Endothelial cell of umbilical vein (primary cell): ENCODE results near the gene TACC3. TPM values are rescaled to one million over a fixed set of nuclear protein-coding genes. Genes with fewer than 3 reads are reported as not detected.

Experiments used
- BruUV-seq: library from RNA; stranded (reverse); fragments of 400-500 nt; replicated peaks from 2 replicates; lab custom pipeline; 2021; lab: Mats Ljungman, UMichigan
- CTCF ChIA-PET: fragments of 300-600, 350-600 bp; sonication (Branson Sonifier 250); formaldehyde crosslinking; loops from one replicate; lab custom pipeline; 2021; ENCODE audit warnings: antibody characterized with exemption, inconsistent platforms; lab: Charles Lee
- POLR2A ChIA-PET: fragments of 300-600, 350-600 bp; sonication (Branson Sonifier 250); formaldehyde crosslinking; loops from one replicate; lab custom pipeline; 2021; ENCODE audit warnings: antibody characterized with exemption, inconsistent platforms; lab: Charles Lee
- DNase-seq: peaks from one replicate; pipeline ENCODE4 v3.0.0-alpha.2; 2011; ENCODE audit warnings: low read depth, low spot score
- FAIRE-seq: peaks from 2 replicates; lab custom pipeline; 2011; peaks lifted over from hg19 to GRCh38; lab: Jason Lieb, UNC
- H2AFZ ChIP-seq: 2 replicates; pipeline ENCODE4 v1.6.0; 2012; ENCODE audit warnings: low read depth, low read length, control low read depth, inconsistent platforms
- H3K27ac ChIP-seq: 2 replicates; pipeline ENCODE4 v1.5.1; 2011; ENCODE audit warnings: low read depth, mild to moderate bottlenecking, control low read depth, low read length, moderate library complexity; ENCODE audit not compliant: insufficient read depth
- H3K27me3 ChIP-seq, 2 experiments: 2 replicates each; pipeline versions ENCODE4 v1.6.0 to v1.6.1; 2011; ENCODE audit warnings: low read length in 2 of 2, mixed read lengths in 1 of 2; ENCODE audit not compliant: control insufficient read depth in 2 of 2, insufficient read depth in 2 of 2
- H3K36me3 ChIP-seq, 2 experiments: 2 replicates in 1 of 2; 3 replicates in 1 of 2; pipeline ENCODE4 v1.5.1; 2011; ENCODE audit warnings: low read length in 2 of 2, mild to moderate bottlenecking in 1 of 2, moderate library complexity in 1 of 2; ENCODE audit not compliant: control insufficient read depth in 2 of 2, insufficient read depth in 2 of 2; ENCODE audit errors: extremely low read depth in 1 of 2
- H3K4me1 ChIP-seq: 3 replicates; pipeline ENCODE4 v1.5.1; 2011; ENCODE audit warnings: mild to moderate bottlenecking, low read length; ENCODE audit not compliant: control insufficient read depth, insufficient read depth; ENCODE audit errors: extremely low read depth
- H3K4me2 ChIP-seq: 2 replicates; pipeline ENCODE4 v1.6.1; 2011; ENCODE audit warnings: low read length, control low read depth, mixed read lengths; ENCODE audit not compliant: insufficient read depth
- H3K4me3 ChIP-seq, 3 experiments: fragments of 200-600 bp in 1 of 3; sonication (generic), shearing (Covaris generic) in 1 of 3; replicated peaks in 1 of 3; 2 replicates each; pipeline ENCODE4 v1.5.1; 2011 to 2016; ENCODE audit warnings: control low read depth in 3 of 3, low read length in 3 of 3, mild to moderate bottlenecking in 2 of 3, inconsistent platforms in 1 of 3, low read depth in 1 of 3, moderate library complexity in 1 of 3; ENCODE audit not compliant: insufficient read depth in 1 of 3
- H3K79me2 ChIP-seq: 2 replicates; pipeline ENCODE4 v1.6.0; 2012; ENCODE audit warnings: low read length, inconsistent platforms; ENCODE audit not compliant: control insufficient read depth, insufficient read depth
- H3K9ac ChIP-seq: replicated peaks from 2 replicates; pipeline ENCODE3; 2011; ENCODE audit warnings: low read length, control low read depth; ENCODE audit not compliant: insufficient read depth; ENCODE audit errors: extremely low read depth
- H3K9me1 ChIP-seq: replicated peaks from 3 replicates; pipeline ENCODE4 v1.6.0; 2011; ENCODE audit warnings: mild to moderate bottlenecking, low read length; ENCODE audit not compliant: control insufficient read depth, insufficient read depth; ENCODE audit errors: extremely low read depth
- H3K9me3 ChIP-seq: replicated peaks from 2 replicates; pipeline ENCODE4 v1.5.1; 2012; ENCODE audit warnings: low read length, inconsistent platforms; ENCODE audit not compliant: control insufficient read depth, insufficient read depth
- H4K20me1 ChIP-seq: replicated peaks from 2 replicates; pipeline ENCODE3; 2011; ENCODE audit warnings: mild to moderate bottlenecking, low read length; ENCODE audit not compliant: control insufficient read depth, insufficient read depth; ENCODE audit errors: extremely low read depth
- CTCF ChIP-seq, 2 donors: IDR thresholded peaks; 1 replicate in 1 of 2; 2 replicates in 1 of 2; pipeline ENCODE4 v1.5.1; 2011; ENCODE audit warnings: low read length in 2 of 2, mild to moderate bottlenecking in 2 of 2, moderate library complexity in 2 of 2, control low read depth in 1 of 2, inconsistent platforms in 1 of 2, low read depth in 1 of 2; ENCODE audit not compliant: insufficient read depth in 1 of 2; ENCODE audit errors: extremely low read depth in 1 of 2
- EZH2 ChIP-seq: IDR thresholded peaks from 2 replicates; pipeline ENCODE4 v1.6.1; 2012; ENCODE audit warnings: borderline replicate concordance, low read depth, mild to moderate bottlenecking, moderate library complexity, low read length, inconsistent platforms; ENCODE audit not compliant: severe bottlenecking
- FOS ChIP-seq: IDR thresholded peaks from 2 replicates; pipeline ENCODE4 v1.6.1; 2011; ENCODE audit warnings: mild to moderate bottlenecking, low read length, moderate library complexity, borderline replicate concordance; ENCODE audit not compliant: insufficient read depth
- GATA2 ChIP-seq: IDR thresholded peaks from 2 replicates; pipeline ENCODE4 v1.7.0; 2011; ENCODE audit warnings: low read depth, mild to moderate bottlenecking, moderate library complexity, mixed read lengths, low read length; ENCODE audit not compliant: insufficient read length, insufficient read depth
- JUN ChIP-seq: IDR thresholded peaks from 2 replicates; pipeline ENCODE4 v1.6.1; 2011; ENCODE audit warnings: borderline replicate concordance, low read depth; ENCODE audit not compliant: insufficient read length, insufficient read depth
- MAX ChIP-seq: IDR thresholded peaks from 2 replicates; pipeline ENCODE4 v1.6.1; 2011; ENCODE audit not compliant: insufficient read depth, insufficient read length
- MYC ChIP-seq: IDR thresholded peaks from one replicate; pipeline ENCODE4 v1.6.1; 2011; ENCODE audit warnings: mild to moderate bottlenecking, low read depth, low read length
- POLR2A ChIP-seq: IDR thresholded peaks from 2 replicates; pipeline ENCODE4 v1.6.1; 2012; ENCODE audit warnings: low read depth, mild to moderate bottlenecking, control low read depth, low read length
- POLR2AphosphoS5 ChIP-seq: IDR thresholded peaks from 2 replicates; pipeline ENCODE4 v1.6.1; 2012; ENCODE audit warnings: low read depth, mild to moderate bottlenecking, control low read depth, low read length, moderate library complexity; ENCODE audit not compliant: insufficient read depth
- dilution Hi-C: fragments of 300-500 bp; cut with MboI; formaldehyde crosslinking; loops from one replicate; pipeline ENCODE4 v1.15.0; 2019; ENCODE audit warnings: low sequenced_read_pairs; ENCODE audit not compliant: extremely low pct_ligation_motif_present
- intact Hi-C: fragments of 100-400 bp; cut with micrococcal nuclease; formaldehyde crosslinking; loops from one replicate; pipeline ENCODE4 v1.10.0; 2022
- polyA plus RNA-seq, 4 experiments: library from polyadenylated mRNA; depleted of rRNA in 3 of 4; stranded (reverse) in 3 of 4; unstranded in 1 of 4; fragments of >200 nt; gene quantifications; 2 replicates each; pipeline versions ENCODE4 v1.2.1 to v1.2.3, GENCODE V29; 2011 to 2012; ENCODE audit warnings: missing spikeins in 1 of 4
- total RNA-seq: library from RNA; stranded (reverse); gene quantifications from 2 replicates; pipeline ENCODE4 v1.2.3, GENCODE V29; 2021

The TACC3 gene
- total and polyA plus RNA-seq, 2 donors (not counting 3 experiments of a cell fraction or from before 2014, with no cell fraction given) = 54.5 to 135 TPM

GRCh38 chr4:1730532-1731135, 9.3 kb downstream of the TACC3 start:
- no peak overlapping the region for H3K4me2 ChIP-seq
- BruUV-seq = no TSS peak
- FAIRE-seq (no peak), DNase-seq (no peak)
- dilution Hi-C loops = no loop called here
- intact Hi-C loops = no loop called here
- ChIA-PET POLR2A (no interaction called here), CTCF (interaction anchor here (1.2 to 12.0 kb wide), 2 partner anchors 18 to 38 kb away, joined by 3 to 347 read pairs; no protein-coding TSS in a partner anchor)
- no peak overlapping the region for H2AFZ ChIP-seq
- H3K4me1 ChIP-seq = peaks cover 35% of the 10 kb centered on the region
- H3K79me2 ChIP-seq = peaks cover 69% of the 10 kb centered on the region
- H3K27ac ChIP-seq = no peak overlapping the region
- no peak overlapping the region for H3K9ac ChIP-seq
- no peaks in the 10 kb centered on the region for H3K9me1 ChIP-seq
- H3K27me3 ChIP-seq = no peaks in the 10 kb centered on the region
- no peaks in the 10 kb centered on the region for H4K20me1 ChIP-seq
- no peaks in the 10 kb centered on the region for H3K9me3 ChIP-seq
- TF ChIP-seq POLR2AphosphoS5 = no peak
- TF ChIP-seq MAX = no peak
- TF ChIP-seq EZH2 = no peak
- TF ChIP-seq FOS = no peak
- no peak for TF ChIP-seq MYC
- TF ChIP-seq CTCF (IDR thresholded peaks at IDR 0.05; ENCODE audit: extremely low read depth in 1 of 2, insufficient read depth in 1 of 2, low read depth in 1 of 2, low read length in 2 of 2) = no peak
- TF ChIP-seq JUN = no peak
- TF ChIP-seq POLR2A = no peak
- no peak for TF ChIP-seq GATA2
- H3K4me3 ChIP-seq = no peak overlapping the region
- peaks cover 10 to 15% of the 10 kb centered on the region in 2 experiments for H3K36me3 ChIP-seq
